HEK293 (cell line): ENCODE measurements around the gene SIRT4.

Experiments used
- CTCF ChIA-PET: fragments of 350-600 bp; formaldehyde crosslinking; extraction: SDS; loops from one replicate; lab custom pipeline; 2021; ENCODE audit warnings: antibody characterized with exemption; lab: Yijun Ruan, JAX
- POLR2A ChIA-PET: fragments of 300-600 bp; formaldehyde crosslinking; extraction: SDS; loops from one replicate; lab custom pipeline; 2020; ENCODE audit warnings: antibody characterized with exemption, inconsistent platforms; lab: Yijun Ruan, JAX
- H3K27ac ChIP-seq: fragments of 200-500 bp; sonication (Bioruptor generic); 2 replicates; pipeline ENCODE4 v1.5.1; 2014; ENCODE audit warnings: low read depth, low read length, control low read depth, inconsistent platforms; ENCODE audit errors: extremely low read depth
- H3K36me3 ChIP-seq, 2 experiments: fragments of 200-500 bp in 1 of 2; sonication (Bioruptor generic) in 1 of 2; 1 replicate in 1 of 2; 2 replicates in 1 of 2; pipeline ENCODE4 v1.5.1; 2014 to 2017; ENCODE audit warnings: inconsistent platforms in 2 of 2, low read length in 2 of 2; ENCODE audit not compliant: control insufficient read depth in 2 of 2, insufficient read depth in 1 of 2
- H3K4me1 ChIP-seq: fragments of 200-500 bp; sonication (Bioruptor generic); 2 replicates; pipeline ENCODE4 v1.5.1; 2014; ENCODE audit warnings: mild to moderate bottlenecking, low read length, inconsistent platforms; ENCODE audit not compliant: control insufficient read depth, insufficient read depth
- H3K4me3 ChIP-seq: 2 replicates; pipeline ENCODE4 v1.5.1; 2011; ENCODE audit warnings: low read depth, mild to moderate bottlenecking, control low read depth, low read length, moderate library complexity
- H3K9me3 ChIP-seq: fragments of 200-500 bp; sonication (Bioruptor generic); 2 replicates; pipeline ENCODE4 v1.5.1; 2014; ENCODE audit warnings: low read depth, low read length, inconsistent platforms; ENCODE audit not compliant: control insufficient read depth, insufficient read depth
- CTCF ChIP-seq: fragments of 450-650 bp; formaldehyde crosslinking; IDR thresholded peaks from 2 replicates; pipeline ENCODE4 v1.5.1; 2016; ENCODE audit warnings: missing biosample characterization, missing genetic modification characterization
- EGR2 ChIP-seq: fragments of 450-650 bp; formaldehyde crosslinking; IDR thresholded peaks from 2 replicates; pipeline ENCODE4 v1.5.1; 2016; ENCODE audit warnings: low read depth, missing biosample characterization, missing genetic modification characterization
- ELK4 ChIP-seq: IDR thresholded peaks from 2 replicates; pipeline ENCODE4 v1.6.1; 2011; ENCODE audit warnings: mild to moderate bottlenecking, low read depth, low read length, borderline replicate concordance
- KLF1 ChIP-seq: fragments of 450-650 bp; formaldehyde crosslinking; IDR thresholded peaks from 2 replicates; pipeline ENCODE4 v1.5.1; 2016; ENCODE audit warnings: missing biosample characterization, missing genetic modification characterization
- KLF10 ChIP-seq: fragments of 450-650 bp; IDR thresholded peaks from 2 replicates; pipeline ENCODE4 v1.5.1; 2018; ENCODE audit warnings: missing biosample characterization, mild to moderate bottlenecking, missing genetic modification characterization
- KLF16 ChIP-seq: fragments of 450-650 bp; formaldehyde crosslinking; IDR thresholded peaks from 2 replicates; pipeline ENCODE4 v1.5.1; 2017; ENCODE audit warnings: missing biosample characterization, missing genetic modification characterization
- KLF8 ChIP-seq: fragments of 450-650 bp; formaldehyde crosslinking; IDR thresholded peaks from 2 replicates; pipeline ENCODE4 v1.5.1; 2016; ENCODE audit warnings: missing biosample characterization, missing genetic modification characterization
- KLF9 ChIP-seq: fragments of 450-650 bp; formaldehyde crosslinking; IDR thresholded peaks from 2 replicates; pipeline ENCODE4 v1.5.1; 2016; ENCODE audit warnings: missing biosample characterization, missing genetic modification characterization, low read depth
- SCRT2 ChIP-seq: fragments of 450-650 bp; formaldehyde crosslinking; IDR thresholded peaks from 2 replicates; pipeline ENCODE4 v1.5.1; 2016; ENCODE audit warnings: missing biosample characterization, missing genetic modification characterization
- SP3 ChIP-seq: fragments of 450-650 bp; formaldehyde crosslinking; IDR thresholded peaks from 2 replicates; pipeline ENCODE4 v1.5.1; 2016; ENCODE audit warnings: missing biosample characterization, missing genetic modification characterization
- ZBTB17 ChIP-seq: fragments of 450-650 bp; formaldehyde crosslinking; IDR thresholded peaks from 2 replicates; pipeline ENCODE4 v1.5.1; 2016; ENCODE audit warnings: missing biosample characterization, missing genetic modification characterization
- ZBTB20 ChIP-seq: fragments of 450-650 bp; formaldehyde crosslinking; IDR thresholded peaks from 2 replicates; pipeline ENCODE4 v1.5.1; 2016; ENCODE audit warnings: missing biosample characterization, missing genetic modification characterization
- ZBTB44 ChIP-seq: fragments of 450-650 bp; IDR thresholded peaks from 2 replicates; pipeline ENCODE4 v1.5.1; 2018; ENCODE audit warnings: missing biosample characterization, mild to moderate bottlenecking, missing genetic modification characterization
- ZBTB6 ChIP-seq: fragments of 450-650 bp; formaldehyde crosslinking; IDR thresholded peaks from 2 replicates; pipeline ENCODE4 v1.5.1; 2017; ENCODE audit warnings: missing biosample characterization, missing genetic modification characterization
- ZEB2 ChIP-seq: fragments of 450-650 bp; formaldehyde crosslinking; IDR thresholded peaks from 2 replicates; pipeline ENCODE4 v1.5.1; 2016; ENCODE audit warnings: missing biosample characterization, missing genetic modification characterization
- ZFP3 ChIP-seq: fragments of 450-650 bp; formaldehyde crosslinking; IDR thresholded peaks from 2 replicates; pipeline ENCODE4 v1.5.1; 2016; ENCODE audit warnings: low read depth, missing biosample characterization, missing genetic modification characterization
- ZNF132 ChIP-seq: fragments of 450-650 bp; formaldehyde crosslinking; IDR thresholded peaks from 2 replicates; pipeline ENCODE4 v1.5.1; 2017; ENCODE audit warnings: missing biosample characterization, missing genetic modification characterization, borderline replicate concordance
- ZNF16 ChIP-seq: fragments of 450-650 bp; formaldehyde crosslinking; IDR thresholded peaks from 2 replicates; pipeline ENCODE4 v1.5.1; 2016; ENCODE audit warnings: low read depth, missing biosample characterization, missing genetic modification characterization
- ZNF19 ChIP-seq: fragments of 450-650 bp; formaldehyde crosslinking; IDR thresholded peaks from 2 replicates; pipeline ENCODE4; 2016; ENCODE audit warnings: missing biosample characterization, missing genetic modification characterization, low read depth
- ZNF311 ChIP-seq: fragments of 450-650 bp; formaldehyde crosslinking; IDR thresholded peaks from 2 replicates; pipeline ENCODE4 v1.5.1; 2017; ENCODE audit warnings: missing biosample characterization, missing genetic modification characterization, borderline replicate concordance
- ZNF350 ChIP-seq: fragments of 450-650 bp; formaldehyde crosslinking; IDR thresholded peaks from 2 replicates; pipeline ENCODE4 v1.5.0; 2017; ENCODE audit warnings: missing biosample characterization, mild to moderate bottlenecking, missing genetic modification characterization
- ZNF394 ChIP-seq: fragments of 450-650 bp; formaldehyde crosslinking; IDR thresholded peaks from 2 replicates; pipeline ENCODE4 v1.5.1; 2016; ENCODE audit warnings: missing biosample characterization, missing genetic modification characterization, mild to moderate bottlenecking, moderate library complexity, borderline replicate concordance
- ZNF48 ChIP-seq: fragments of 450-650 bp; formaldehyde crosslinking; IDR thresholded peaks from 2 replicates; pipeline ENCODE4 v1.5.1; 2016; ENCODE audit warnings: missing biosample characterization, missing genetic modification characterization
- ZNF521 ChIP-seq: fragments of 450-650 bp; formaldehyde crosslinking; IDR thresholded peaks from 2 replicates; pipeline ENCODE4 v1.5.1; 2017; ENCODE audit warnings: missing biosample characterization, mild to moderate bottlenecking, missing genetic modification characterization
- ZNF561 ChIP-seq: fragments of 450-650 bp; IDR thresholded peaks from 2 replicates; pipeline ENCODE4 v1.5.1; 2018; ENCODE audit warnings: missing biosample characterization, missing genetic modification characterization, borderline replicate concordance
- ZSCAN30 ChIP-seq: fragments of 450-650 bp; IDR thresholded peaks from 2 replicates; pipeline ENCODE4 v1.5.1; 2018; ENCODE audit warnings: missing biosample characterization, mild to moderate bottlenecking, missing genetic modification characterization, moderate library complexity

The SIRT4 gene

GRCh38 chr12:120265473-120266179 lies 36.5 kb upstream of the SIRT4 start, which contains the start of gene PXN (continued):
- peak; percentile 69 for TF ChIP-seq CTCF (tag by site-specific recombination)
- no peak for TF ChIP-seq ZNF48 (tag by site-specific recombination)
- TF ChIP-seq KLF10 (tag by site-specific recombination): 0 out of 2 replicates have a peak, but pooled peaks have one; percentile 60
- TF ChIP-seq SP3 (tag by site-specific recombination): peak; percentile 80
- TF ChIP-seq ZBTB17 (tag by site-specific recombination): peak; percentile 34; the same call in 1 of the 2 replicates
- peak; percentile 95 for TF ChIP-seq KLF9 (tag by site-specific recombination)
- peak; percentile 89 for TF ChIP-seq SCRT2 (tag by site-specific recombination)
- TF ChIP-seq KLF16: peak; percentile 78; the same call in 1 of the 2 replicates
- TF ChIP-seq ZNF561 (tag by site-specific recombination): peak; percentile 48; the same call in 1 of the 2 replicates
- TF ChIP-seq ZNF16: no peak
- peak; percentile 73; the same call in 1 of the 2 replicates for TF ChIP-seq EGR2 (tag by site-specific recombination)
- peak; percentile 53 for TF ChIP-seq ZSCAN30
- no peak for TF ChIP-seq ZNF311 (tag by site-specific recombination)
- TF ChIP-seq ZNF350 (tag by site-specific recombination): no peak
- TF ChIP-seq ZEB2 (tag by site-specific recombination): 0 out of 2 replicates have a peak, but pooled peaks have one; percentile 47
- peak; percentile 51; the same call in 1 of the 2 replicates for TF ChIP-seq KLF8 (tag by site-specific recombination)
- no peak for TF ChIP-seq ZBTB6 (tag by site-specific recombination)
- no peak for TF ChIP-seq ELK4
- peak; percentile 94 for TF ChIP-seq ZBTB20
- TF ChIP-seq ZNF132 (tag by site-specific recombination): no peak
- TF ChIP-seq ZNF394 (tag by site-specific recombination): no peak
- no peak for TF ChIP-seq ZNF19
- peak; percentile 67 for TF ChIP-seq KLF1 (tag by site-specific recombination)

- Histone ChIP-seq H3K27ac (no peak overlapping the region), H3K4me1 (peaks cover 4% of the 10 kb centered on the region; the same call in 1 of the 2 replicates), H3K4me3 (no peak overlapping the region), H3K9me3 (no peaks in the 10 kb centered on the region), H3K36me3 (no peaks in the 10 kb centered on the region)
- ChIA-PET POLR2A (interaction anchor here (1.1 to 8.6 kb wide), 7 partner anchors 9 to 69 kb away, joined by 3 to 126 read pairs (median 9); partner anchors contain the start of genes RNU4-2 and RPLP0), CTCF (interaction anchor here (0.6 to 16.4 kb wide), 18 partner anchors 9 to 162 kb away, joined by 3 to 581 read pairs (median 5); partner anchors contain the start of genes RPLP0 and SIRT4)
- TF ChIP-seq ZBTB44 (tag by site-specific recombination): no peak
- TF ChIP-seq ZNF521 (tag by site-specific recombination): no peak
- TF ChIP-seq ZFP3 (tag by site-specific recombination): no peak
Measured at GRCh38 chr12:120266180-120266870, 35.8 kb upstream of the SIRT4 start.
